GM23338 (cell line): ENCODE measurements around the gene TCP11L2.

Source experiments
- CREB1 ChIP-seq: fragments of 250-450 bp; sonication (Bioruptor Pico); IDR thresholded peaks from 2 replicates; pipeline ENCODE4 v1.5.0; 2020; ENCODE audit warnings: low read depth, mild to moderate bottlenecking, moderate library complexity
- CTCF ChIP-seq, 2 experiments: fragments of 200-600 bp in 1 of 2; sonication (generic) in 1 of 2; conservative IDR thresholded peaks; 2 replicates each; pipeline versions ENCODE4 v1.5.1 to v1.6.1; 2016 to 2017; ENCODE audit warnings: antibody characterized with exemption in 2 of 2, low read depth in 2 of 2, mild to moderate bottlenecking in 2 of 2, moderate library complexity in 1 of 2
- EZH2 ChIP-seq: fragments of 200-600 bp; sonication (generic); IDR thresholded peaks from one replicate; pipeline ENCODE4 v1.8.0; 2017; ENCODE audit warnings: antibody characterized with exemption, mild to moderate bottlenecking, low read depth; ENCODE audit not compliant: unreplicated experiment
- POLR2AphosphoS5 ChIP-seq: IDR thresholded peaks from 2 replicates; pipeline ENCODE4 v1.6.1; 2016; ENCODE audit warnings: antibody characterized with exemption, low read depth

GRCh38 chr12:106258226-106258625, 44.3 kb upstream of the TCP11L2 start:
- TF ChIP-seq CTCF (conservative IDR thresholded peaks at IDR 0.05; ENCODE audit: low read depth in 2 of 2), result no peak
- no peak for TF ChIP-seq CREB1 (CRISPR knock-in tag)
- no peak for TF ChIP-seq POLR2AphosphoS5
- no peak for TF ChIP-seq EZH2
